IMR-90 (cell line): Measurements from ENCODE around the gene NFE2L1. TPM values are rescaled to one million over a fixed set of nuclear protein-coding genes. Genes with fewer than 3 reads are reported as not detected.

Experiments used
- ATAC-seq: fragments of 200-7000 bp; cut with Tn5 transposase; 2 replicates; pipeline ENCODE4 v1.9.1; 2020; ENCODE audit warnings: low read depth, mild to moderate bottlenecking, moderate library complexity
- BruUV-seq: library from RNA; stranded (reverse); fragments of 400-500 nt; replicated peaks from 2 replicates; lab custom pipeline; 2021; lab: Mats Ljungman, UMichigan
- CTCF ChIA-PET: fragments of 300-600 bp; formaldehyde crosslinking; extraction: SDS; loops from one replicate; lab custom pipeline; 2021; ENCODE audit warnings: antibody characterized with exemption; lab: Yijun Ruan, JAX
- POLR2A ChIA-PET: fragments of 300-600 bp; sonication (Branson Sonifier 250); formaldehyde crosslinking; loops from one replicate; lab custom pipeline; 2022; ENCODE audit warnings: antibody characterized with exemption; ENCODE audit not compliant: unreplicated experiment; lab: Charles Lee
- DNase-seq: peaks from one replicate; pipeline ENCODE4 v3.0.0; 2013
- H2AFZ ChIP-seq: replicated peaks from 2 replicates; pipeline ENCODE3; 2013; ENCODE audit warnings: low read length, mild to moderate bottlenecking; ENCODE audit not compliant: poor library complexity
- H2AK5ac ChIP-seq: 2 replicates; pipeline ENCODE4 v1.6.1; 2013; ENCODE audit warnings: low read depth, low read length, inconsistent platforms
- H2AK9ac ChIP-seq: replicated peaks from 2 replicates; pipeline ENCODE3; 2013; ENCODE audit warnings: mild to moderate bottlenecking, low read depth, low read length, moderate library complexity; ENCODE audit not compliant: poor library complexity
- H2BK120ac ChIP-seq: 2 replicates; pipeline ENCODE4 v1.6.1; 2013; ENCODE audit warnings: low read depth, low read length, inconsistent platforms
- H2BK15ac ChIP-seq: 3 replicates; pipeline ENCODE4 v1.6.1; 2013; ENCODE audit warnings: low read depth, low read length, inconsistent platforms
- H2BK20ac ChIP-seq: 2 replicates; pipeline ENCODE4 v1.6.1; 2013; ENCODE audit warnings: low read depth, mild to moderate bottlenecking, inconsistent platforms, low read length, moderate library complexity
- H2BK5ac ChIP-seq: 2 replicates; pipeline ENCODE4 v1.6.1; 2013; ENCODE audit warnings: mild to moderate bottlenecking, low read depth, low read length, inconsistent platforms; ENCODE audit not compliant: poor library complexity, severe bottlenecking
- H3K14ac ChIP-seq: replicated peaks from 2 replicates; pipeline ENCODE4 v1.6.1; 2013; ENCODE audit warnings: low read depth, low read length, inconsistent platforms
- H3K18ac ChIP-seq: 2 replicates; pipeline ENCODE4 v1.6.1; 2013; ENCODE audit warnings: low read depth, low read length, control low read depth
- H3K23ac ChIP-seq: 2 replicates; pipeline ENCODE4 v1.6.1; 2013; ENCODE audit warnings: low read depth, low read length, inconsistent platforms
- H3K27ac ChIP-seq: 2 replicates; pipeline ENCODE4 v1.5.1; 2013; ENCODE audit warnings: mild to moderate bottlenecking, control low read depth, low read length; ENCODE audit not compliant: insufficient read depth
- H3K27me3 ChIP-seq: 2 replicates; pipeline ENCODE4 v1.6.1; 2013; ENCODE audit warnings: low read length; ENCODE audit not compliant: control insufficient read depth, insufficient read depth
- H3K36me3 ChIP-seq: 2 replicates; pipeline ENCODE4 v1.6.1; 2013; ENCODE audit warnings: low read length, mixed read lengths; ENCODE audit not compliant: control insufficient read depth, insufficient read depth
- H3K4ac ChIP-seq: 2 replicates; pipeline ENCODE4 v1.6.1; 2013; ENCODE audit warnings: low read depth, low read length, inconsistent platforms
- H3K4me1 ChIP-seq: 2 replicates; pipeline ENCODE4 v1.6.1; 2013; ENCODE audit warnings: low read length, mixed read lengths; ENCODE audit not compliant: control insufficient read depth, insufficient read depth
- H3K4me2 ChIP-seq: 2 replicates; pipeline ENCODE4 v1.6.1; 2013; ENCODE audit warnings: low read depth, mild to moderate bottlenecking, control low read depth, low read length, moderate library complexity
- H3K4me3 ChIP-seq: 2 replicates; pipeline ENCODE4 v1.5.1; 2013; ENCODE audit warnings: low read depth, mild to moderate bottlenecking, control low read depth, low read length, moderate library complexity; ENCODE audit not compliant: insufficient read depth
- H3K56ac ChIP-seq: 2 replicates; pipeline ENCODE4 v1.6.1; 2013; ENCODE audit warnings: low read length, inconsistent platforms; ENCODE audit not compliant: insufficient read depth; ENCODE audit errors: extremely low read depth
- H3K79me1 ChIP-seq, 2 experiments: 2 replicates each; pipeline ENCODE4 v1.6.1; 2013; ENCODE audit warnings: low read length in 2 of 2, inconsistent platforms in 1 of 2, low read depth in 1 of 2
- H3K9ac ChIP-seq: 2 replicates; pipeline ENCODE4 v1.6.1; 2013; ENCODE audit warnings: low read depth, low read length, control low read depth
- H3K9me1 ChIP-seq: 2 replicates; pipeline ENCODE4 v1.6.1; 2013; ENCODE audit warnings: low read length, inconsistent platforms; ENCODE audit not compliant: insufficient read depth
- H3K9me3 ChIP-seq: 2 replicates; pipeline ENCODE4 v1.6.1; 2013; ENCODE audit warnings: low read length; ENCODE audit not compliant: control insufficient read depth, insufficient read depth
- H4K20me1 ChIP-seq: 2 replicates; pipeline ENCODE4 v1.6.1; 2013; ENCODE audit warnings: low read length, inconsistent platforms; ENCODE audit not compliant: insufficient read depth
- H4K5ac ChIP-seq: 2 replicates; pipeline ENCODE4 v1.6.1; 2013; ENCODE audit warnings: mild to moderate bottlenecking, low read depth, low read length, control low read depth
- H4K8ac ChIP-seq, 2 experiments: 2 replicates each; pipeline ENCODE4 v1.6.1; 2013; ENCODE audit warnings: low read depth in 2 of 2, low read length in 2 of 2, control low read depth in 1 of 2, inconsistent platforms in 1 of 2
- H4K91ac ChIP-seq: 2 replicates; pipeline ENCODE4 v1.6.1; 2013; ENCODE audit warnings: low read depth, low read length, inconsistent platforms; ENCODE audit not compliant: insufficient read depth
- CEBPB ChIP-seq: IDR thresholded peaks from 2 replicates; pipeline ENCODE4 v1.6.1; 2012; ENCODE audit warnings: low read depth, low read length, improper control_type of control experiment
- CHD1 ChIP-seq: IDR thresholded peaks from 2 replicates; pipeline ENCODE4 v1.6.1; 2012; ENCODE audit warnings: low read depth, low read length, improper control_type of control experiment
- CTCF ChIP-seq: conservative IDR thresholded peaks from 2 replicates; pipeline ENCODE4 v1.5.1; 2012; ENCODE audit warnings: mild to moderate bottlenecking, low read depth, low read length, improper control_type of control experiment
- FOS ChIP-seq: fragments of 150-350 bp; IDR thresholded peaks from 2 replicates; pipeline ENCODE4 v1.6.1; 2016; ENCODE audit warnings: low read depth, low read length
- MAFK ChIP-seq: IDR thresholded peaks from 2 replicates; pipeline ENCODE4 v1.6.1; 2012; ENCODE audit warnings: low read depth, low read length, improper control_type of control experiment
- MAZ ChIP-seq: IDR thresholded peaks from 2 replicates; pipeline ENCODE4 v1.6.1; 2012; ENCODE audit warnings: low read depth, mild to moderate bottlenecking, low read length, improper control_type of control experiment, moderate library complexity, borderline replicate concordance
- MXI1 ChIP-seq: IDR thresholded peaks from 2 replicates; pipeline ENCODE4 v1.6.1; 2012; ENCODE audit warnings: low read depth, mild to moderate bottlenecking, low read length, moderate library complexity, borderline replicate concordance
- NFE2L2 ChIP-seq: fragments of 150-350 bp; IDR thresholded peaks from 2 replicates; pipeline ENCODE4 v1.6.1; 2016; ENCODE audit warnings: low read depth, mild to moderate bottlenecking, low read length
- POLR2A ChIP-seq: IDR thresholded peaks from 2 replicates; pipeline ENCODE4 v1.6.1; 2012; ENCODE audit warnings: mild to moderate bottlenecking, low read depth, low read length
- RAD21 ChIP-seq: IDR thresholded peaks from 2 replicates; pipeline ENCODE4 v1.6.1; 2012; ENCODE audit warnings: low read length, improper control_type of control experiment
- RCOR1 ChIP-seq: IDR thresholded peaks from 2 replicates; pipeline ENCODE4 v1.6.1; 2012; ENCODE audit warnings: mild to moderate bottlenecking, low read length, improper control_type of control experiment; ENCODE audit not compliant: insufficient replicate concordance
- RFX5 ChIP-seq: IDR thresholded peaks from 2 replicates; pipeline ENCODE4 v1.8.0; 2012; ENCODE audit warnings: low read depth, mild to moderate bottlenecking, low read length, moderate library complexity
- USF2 ChIP-seq: fragments of 150-350 bp; IDR thresholded peaks from 2 replicates; pipeline ENCODE4 v1.6.1; 2017; ENCODE audit warnings: mild to moderate bottlenecking, antibody characterized with exemption, low read length, low read depth
- WGBS, 2 experiments: methylation state at CpG; one replicate each; pipeline versions ENCODE4 v1.1.5 to v1.1.7; 2013; ENCODE audit warnings: missing lambda C conversion rate in 2 of 2; ENCODE audit not compliant: insufficient read length in 1 of 2; ENCODE audit errors: extremely low coverage in 2 of 2; 5-methylcytosine and 5-hydroxymethylcytosine counted together
- dilution Hi-C: fragments of 300-500 bp; cut with HindIII; formaldehyde crosslinking; loops from one replicate; pipeline ENCODE4 v1.14.3; 2018; ENCODE audit warnings: low sequenced_read_pairs; ENCODE audit not compliant: unreplicated experiment
- in situ Hi-C: fragments of 300-500 bp; cut with MboI; formaldehyde crosslinking; loops from 3 replicates; pipeline ENCODE4 v1.14.3; 2019; ENCODE audit warnings: low sequenced_read_pairs, inconsistent platforms, mixed read lengths
- intact Hi-C: fragments of 100-400 bp; cut with micrococcal nuclease; formaldehyde crosslinking; loops from 2 replicates; pipeline ENCODE4 v1.10.0; 2022
- polyA plus RNA-seq, 3 experiments: library from polyadenylated mRNA; depleted of rRNA; stranded (reverse); fragments of >200 nt; gene quantifications; 2 replicates each; pipeline ENCODE4 v1.2.3, GENCODE V29; 2012; ENCODE audit warnings: low replicate concordance in 1 of 3
- total RNA-seq: library from RNA; depleted of rRNA; stranded (reverse); fragments of >200 nt; gene quantifications from 2 replicates; pipeline ENCODE4 v1.2.3, GENCODE V29; 2012

NFE2L1 gene
- total and polyA plus RNA-seq, 2 of the 4 experiments (the other 2 are of a cell fraction): 42.8 to 122 TPM

GRCh38 chr17:48101012-48101720, 53.0 kb downstream of the NFE2L1 start, which contains the start of gene CBX1:
TSS of gene CBX1 (minus strand) at chr17:48101478. CDS start at chr17:48077004, 24,474 bp downstream.
- peak within 1 kb of the TSS; percentile 95 for H2AFZ ChIP-seq
- H3K4me3 ChIP-seq: peak within 1 kb of the TSS; percentile 90
- in situ Hi-C loops: no loop called here
- no peaks in the 10 kb centered on the region for H3K9me1 ChIP-seq
- ATAC-seq: peak; percentile 96
- peaks cover 33% of the 10 kb centered on the region for H4K20me1 ChIP-seq
- peak; percentile 94 for DNase-seq
- peak within 1 kb of the TSS; percentile 78 for H3K9ac ChIP-seq
- WGBS, 2 experiments: 0% methylated on average over 9 of the region's 79 CpGs; no CpG with 5 or more reads in 1 of the 2 experiments
- peak within 1 kb of the TSS; percentile 92 for H2AK9ac ChIP-seq
- H3K4me1 ChIP-seq: peaks cover 2% of the 10 kb centered on the region; the same call in 1 of the 2 replicates
- peak within 1 kb of the TSS; percentile 86 for H3K23ac ChIP-seq
- H3K14ac ChIP-seq: peak within 1 kb of the TSS; percentile 94
- H3K56ac ChIP-seq: peak within 1 kb of the TSS; percentile 82
- ChIA-PET POLR2A (interaction anchor here (0.6 kb wide), 1 partner anchor 71 kb away, joined by 5 read pairs; no protein-coding TSS in a partner anchor), CTCF (interaction anchor here (1.0 kb wide), 1 partner anchor 154 kb away, joined by 3 read pairs; no protein-coding TSS in a partner anchor)
- dilution Hi-C loops: no loop called here
- TF ChIP-seq CHD1 (no peak), RCOR1 (no peak), MAFK (no peak), FOS (no peak), USF2 (0 out of 2 replicates have a peak, but pooled peaks have one; percentile 4), CEBPB (no peak), NFE2L2 (no peak), RAD21 (no peak), MXI1 (peak; percentile 9; the same call in 1 of the 2 replicates), POLR2A (no peak), CTCF (no peak), RFX5 (no peak), MAZ (no peak)
- peak within 1 kb of the TSS; percentile 88 for H3K27ac ChIP-seq
- H2BK15ac ChIP-seq: peak within 1 kb of the TSS; percentile 14; the same call in 1 of the 3 replicates
- H3K9me3 ChIP-seq: no peaks in the 10 kb centered on the region
- H3K4me2 ChIP-seq: peak within 1 kb of the TSS; percentile 65
- no TSS peak for BruUV-seq
- H3K36me3 ChIP-seq: peaks cover 1% of the 10 kb centered on the region; the same call in 1 of the 2 replicates
- H4K5ac ChIP-seq: peak within 1 kb of the TSS; percentile 69
- H3K27me3 ChIP-seq: no peaks in the 10 kb centered on the region
- H2BK5ac ChIP-seq: peak within 1 kb of the TSS; percentile 83
- H3K4ac ChIP-seq: peak within 1 kb of the TSS; percentile 89
- peak within 1 kb of the TSS; percentile 53; the same call in 1 of the 2 replicates for H3K18ac ChIP-seq
- H2BK20ac ChIP-seq: no peak within 1 kb of the TSS
- intact Hi-C loops: loop anchor here (2.0 kb wide), 1 partner anchor 76 kb away; no protein-coding TSS in a partner anchor
- peaks cover 0 to 21% of the 10 kb centered on the region in 2 experiments; a peak in 2 of 4 replicates for H3K79me1 ChIP-seq
- peak within 1 kb of the TSS; percentile 79 for H2AK5ac ChIP-seq
- H4K91ac ChIP-seq: peak within 1 kb of the TSS; percentile 80
- H4K8ac ChIP-seq: peak within 1 kb of the TSS; percentile 76 to 90
- H2BK120ac ChIP-seq: peak within 1 kb of the TSS; percentile 47
